D721Med (cell line): Measurements from ENCODE around the gene MRPS26.

Experiments used
- DNase-seq: peaks from one replicate; pipeline ENCODE4 v3.0.0; 2011; ENCODE audit warnings: low spot score; ENCODE audit not compliant: insufficient read length
- FAIRE-seq: peaks from 2 replicates; lab custom pipeline; 2011; peaks lifted over from hg19 to GRCh38; lab: Jason Lieb, UNC
- TF ChIP-seq, protein P1 (sequence below): IDR thresholded peaks from 2 replicates; pipeline ENCODE4 v1.5.1; 2012; ENCODE audit warnings: mild to moderate bottlenecking, control low read depth; ENCODE audit not compliant: insufficient read depth; ENCODE audit errors: missing control alignments

The MRPS26 gene

DNA sequence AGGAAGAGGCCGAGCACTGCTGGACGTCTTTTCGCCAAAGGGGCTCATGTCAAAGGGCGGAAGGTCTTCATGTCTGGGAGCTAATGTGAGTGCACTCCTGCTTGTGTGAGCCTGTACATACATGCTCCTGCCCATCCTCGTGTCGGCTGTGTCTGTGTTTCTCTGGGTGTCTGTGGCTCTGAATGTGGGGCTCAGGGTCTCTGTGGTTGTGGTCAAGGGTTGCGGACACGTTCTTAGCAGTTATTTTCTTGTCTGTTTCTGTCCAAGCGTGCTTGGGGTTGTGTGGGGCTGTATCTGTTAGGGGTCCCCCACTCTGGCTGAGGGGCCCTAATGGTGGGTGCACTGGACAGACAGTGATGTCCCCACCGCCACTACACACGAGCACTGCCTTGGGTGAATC lies 35.8 kb downstream of the MRPS26 start:
- TF ChIP-seq, protein P1, sequence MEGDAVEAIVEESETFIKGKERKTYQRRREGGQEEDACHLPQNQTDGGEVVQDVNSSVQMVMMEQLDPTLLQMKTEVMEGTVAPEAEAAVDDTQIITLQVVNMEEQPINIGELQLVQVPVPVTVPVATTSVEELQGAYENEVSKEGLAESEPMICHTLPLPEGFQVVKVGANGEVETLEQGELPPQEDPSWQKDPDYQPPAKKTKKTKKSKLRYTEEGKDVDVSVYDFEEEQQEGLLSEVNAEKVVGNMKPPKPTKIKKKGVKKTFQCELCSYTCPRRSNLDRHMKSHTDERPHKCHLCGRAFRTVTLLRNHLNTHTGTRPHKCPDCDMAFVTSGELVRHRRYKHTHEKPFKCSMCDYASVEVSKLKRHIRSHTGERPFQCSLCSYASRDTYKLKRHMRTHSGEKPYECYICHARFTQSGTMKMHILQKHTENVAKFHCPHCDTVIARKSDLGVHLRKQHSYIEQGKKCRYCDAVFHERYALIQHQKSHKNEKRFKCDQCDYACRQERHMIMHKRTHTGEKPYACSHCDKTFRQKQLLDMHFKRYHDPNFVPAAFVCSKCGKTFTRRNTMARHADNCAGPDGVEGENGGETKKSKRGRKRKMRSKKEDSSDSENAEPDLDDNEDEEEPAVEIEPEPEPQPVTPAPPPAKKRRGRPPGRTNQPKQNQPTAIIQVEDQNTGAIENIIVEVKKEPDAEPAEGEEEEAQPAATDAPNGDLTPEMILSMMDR = no peak
- FAIRE-seq (no peak), DNase-seq (no peak)

DNA sequence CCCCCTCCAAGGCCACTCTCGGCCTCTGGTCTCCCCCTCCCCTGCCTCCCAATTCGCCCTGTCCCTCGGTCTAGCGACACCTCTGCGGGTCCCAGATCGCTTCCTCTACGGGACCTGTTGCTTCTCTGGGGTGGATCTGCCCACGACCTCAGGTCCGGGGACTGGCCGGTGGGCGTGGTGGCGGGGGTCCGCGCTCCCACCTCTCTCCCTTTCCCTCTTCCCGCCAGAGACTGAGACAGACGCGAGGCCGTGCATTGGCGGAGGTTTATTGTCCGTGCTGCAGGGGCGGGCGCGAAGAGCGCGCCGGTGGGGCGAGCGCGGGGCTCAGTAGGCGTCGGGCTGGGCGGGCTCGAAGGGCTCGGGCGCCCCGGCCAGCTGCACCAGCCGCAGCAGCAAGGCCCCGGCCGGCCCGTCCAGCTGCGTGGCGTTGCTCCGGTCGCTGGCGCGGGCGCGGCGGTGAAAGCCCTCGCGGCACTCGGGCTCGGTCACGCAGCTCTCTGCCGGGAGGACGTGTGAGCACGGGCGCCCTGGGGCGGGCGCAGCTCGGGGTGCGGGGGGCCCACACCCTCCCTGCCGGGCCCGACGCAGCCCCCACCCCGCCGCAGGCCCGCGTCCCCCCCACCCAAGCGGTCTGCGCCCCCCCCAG lies 36.6 kb downstream of the MRPS26 start:
- TF ChIP-seq, protein P1 = no peak
- no peak for FAIRE-seq
- no peak for DNase-seq

- DNase-seq (no peak), FAIRE-seq (no peak)
- TF ChIP-seq, protein P1 = no peak
Measured at GRCh38 chr20:3082955-3083952, 37.4 kb downstream of the MRPS26 start.

GRCh38 chr20:3084283-3084985 lies 38.6 kb downstream of the MRPS26 start, which contains the start of gene AVP:
AVP (minus strand) TSS chr20:3084724; CDS start chr20:3084674, 50 bp downstream.
- FAIRE-seq = no peak
- TF ChIP-seq, protein P1 = no peak

DNA sequence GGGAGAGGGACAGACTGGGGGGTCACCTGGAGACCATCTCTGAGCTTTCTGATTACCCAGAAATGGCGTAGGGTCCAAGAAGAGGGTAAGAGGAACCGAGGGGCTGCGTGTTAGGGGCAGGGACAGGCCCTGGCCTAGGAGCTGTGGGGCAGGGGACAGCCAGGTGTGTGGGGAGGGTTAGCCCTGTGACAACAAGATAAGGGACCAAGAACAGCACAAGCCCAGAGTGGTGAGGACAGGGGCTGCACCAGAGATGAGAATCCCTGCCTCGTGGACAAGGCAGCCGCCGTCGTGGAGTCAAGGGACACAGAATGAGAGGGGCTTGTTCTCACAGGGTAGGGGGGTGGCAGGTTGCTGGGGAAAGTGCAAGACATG lies 39.1 kb downstream of the MRPS26 start:
- TF ChIP-seq, protein P1 = no peak
- no peak for DNase-seq
- no peak for FAIRE-seq

More at GRCh38 chr20:3084283-3084985, 38.6 kb downstream of the MRPS26 start, which contains the start of gene AVP:
- DNase-seq = no peak

GRCh38 chr20:3085571-3086072 lies 39.8 kb downstream of the MRPS26 start:
- TF ChIP-seq, protein P1 = no peak
- no peak for FAIRE-seq
- no peak for DNase-seq
